Measurements from ENCODE around the gene CYTH3. TPM values are rescaled to one million over a fixed set of nuclear protein-coding genes. Genes with fewer than 3 reads are reported as not detected.

CYTH3 gene
- total and polyA plus RNA-seq, 2 of the 13 experiments (the other 11 are each of a cell fraction or from before 2014, with no cell fraction given), result 3.1 to 3.8 TPM

GRCh38 chr7:6238309-6238925, 34.0 kb downstream of the CYTH3 start (continued):
- TF ChIP-seq, protein P1, sequence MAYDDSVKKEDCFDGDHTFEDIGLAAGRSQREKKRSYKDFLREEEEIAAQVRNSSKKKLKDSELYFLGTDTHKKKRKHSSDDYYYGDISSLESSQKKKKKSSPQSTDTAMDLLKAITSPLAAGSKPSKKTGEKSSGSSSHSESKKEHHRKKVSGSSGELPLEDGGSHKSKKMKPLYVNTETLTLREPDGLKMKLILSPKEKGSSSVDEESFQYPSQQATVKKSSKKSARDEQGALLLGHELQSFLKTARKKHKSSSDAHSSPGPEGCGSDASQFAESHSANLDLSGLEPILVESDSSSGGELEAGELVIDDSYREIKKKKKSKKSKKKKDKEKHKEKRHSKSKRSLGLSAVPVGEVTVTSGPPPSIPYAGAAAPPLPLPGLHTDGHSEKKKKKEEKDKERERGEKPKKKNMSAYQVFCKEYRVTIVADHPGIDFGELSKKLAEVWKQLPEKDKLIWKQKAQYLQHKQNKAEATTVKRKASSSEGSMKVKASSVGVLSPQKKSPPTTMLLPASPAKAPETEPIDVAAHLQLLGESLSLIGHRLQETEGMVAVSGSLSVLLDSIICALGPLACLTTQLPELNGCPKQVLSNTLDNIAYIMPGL (CRISPR knock-in tag; IDR thresholded peaks at IDR 0.05; ENCODE audit: borderline replicate concordance in 1 of 2, low read depth in 1 of 2), result no peak
- TF ChIP-seq CREB1 (IDR thresholded peaks at IDR 0.05), result no peak
- TF ChIP-seq CREB1 (CRISPR knock-in tag; IDR thresholded peaks at IDR 0.05), result 0 out of 2 replicates have a peak, but pooled peaks have one; percentile 17
- TF ChIP-seq, protein P2, sequence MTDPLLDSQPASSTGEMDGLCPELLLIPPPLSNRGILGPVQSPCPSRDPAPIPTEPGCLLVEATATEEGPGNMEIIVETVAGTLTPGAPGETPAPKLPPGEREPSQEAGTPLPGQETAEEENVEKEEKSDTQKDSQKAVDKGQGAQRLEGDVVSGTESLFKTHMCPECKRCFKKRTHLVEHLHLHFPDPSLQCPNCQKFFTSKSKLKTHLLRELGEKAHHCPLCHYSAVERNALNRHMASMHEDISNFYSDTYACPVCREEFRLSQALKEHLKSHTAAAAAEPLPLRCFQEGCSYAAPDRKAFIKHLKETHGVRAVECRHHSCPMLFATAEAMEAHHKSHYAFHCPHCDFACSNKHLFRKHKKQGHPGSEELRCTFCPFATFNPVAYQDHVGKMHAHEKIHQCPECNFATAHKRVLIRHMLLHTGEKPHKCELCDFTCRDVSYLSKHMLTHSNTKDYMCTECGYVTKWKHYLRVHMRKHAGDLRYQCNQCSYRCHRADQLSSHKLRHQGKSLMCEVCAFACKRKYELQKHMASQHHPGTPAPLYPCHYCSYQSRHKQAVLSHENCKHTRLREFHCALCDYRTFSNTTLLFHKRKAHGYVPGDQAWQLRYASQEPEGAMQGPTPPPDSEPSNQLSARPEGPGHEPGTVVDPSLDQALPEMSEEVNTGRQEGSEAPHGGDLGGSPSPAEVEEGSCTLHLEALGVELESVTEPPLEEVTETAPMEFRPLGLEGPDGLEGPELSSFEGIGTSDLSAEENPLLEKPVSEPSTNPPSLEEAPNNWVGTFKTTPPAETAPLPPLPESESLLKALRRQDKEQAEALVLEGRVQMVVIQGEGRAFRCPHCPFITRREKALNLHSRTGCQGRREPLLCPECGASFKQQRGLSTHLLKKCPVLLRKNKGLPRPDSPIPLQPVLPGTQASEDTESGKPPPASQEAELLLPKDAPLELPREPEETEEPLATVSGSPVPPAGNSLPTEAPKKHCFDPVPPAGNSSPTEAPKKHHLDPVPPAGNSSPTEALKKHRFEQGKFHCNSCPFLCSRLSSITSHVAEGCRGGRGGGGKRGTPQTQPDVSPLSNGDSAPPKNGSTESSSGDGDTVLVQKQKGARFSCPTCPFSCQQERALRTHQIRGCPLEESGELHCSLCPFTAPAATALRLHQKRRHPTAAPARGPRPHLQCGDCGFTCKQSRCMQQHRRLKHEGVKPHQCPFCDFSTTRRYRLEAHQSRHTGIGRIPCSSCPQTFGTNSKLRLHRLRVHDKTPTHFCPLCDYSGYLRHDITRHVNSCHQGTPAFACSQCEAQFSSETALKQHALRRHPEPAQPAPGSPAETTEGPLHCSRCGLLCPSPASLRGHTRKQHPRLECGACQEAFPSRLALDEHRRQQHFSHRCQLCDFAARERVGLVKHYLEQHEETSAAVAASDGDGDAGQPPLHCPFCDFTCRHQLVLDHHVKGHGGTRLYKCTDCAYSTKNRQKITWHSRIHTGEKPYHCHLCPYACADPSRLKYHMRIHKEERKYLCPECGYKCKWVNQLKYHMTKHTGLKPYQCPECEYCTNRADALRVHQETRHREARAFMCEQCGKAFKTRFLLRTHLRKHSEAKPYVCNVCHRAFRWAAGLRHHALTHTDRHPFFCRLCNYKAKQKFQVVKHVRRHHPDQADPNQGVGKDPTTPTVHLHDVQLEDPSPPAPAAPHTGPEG (CRISPR knock-in tag; IDR thresholded peaks at IDR 0.05), result no peak
- TF ChIP-seq SETDB1 (CRISPR knock-in tag; IDR thresholded peaks at IDR 0.05; ENCODE audit: borderline replicate concordance), result no peak
- TF ChIP-seq SIN3A (IDR thresholded peaks at IDR 0.05; ENCODE audit: borderline replicate concordance, low read depth, low read length), result no peak
- TF ChIP-seq ZNF264 (CRISPR knock-in tag; IDR thresholded peaks at IDR 0.05), result no peak
- TF ChIP-seq NCOA2 (CRISPR knock-in tag; IDR thresholded peaks at IDR 0.05), result peak; percentile 85
- TF ChIP-seq PRPF4 (IDR thresholded peaks at IDR 0.05; ENCODE audit: low read depth, low read length, poor library complexity, severe bottlenecking), result no peak
- TF ChIP-seq, protein P3, sequence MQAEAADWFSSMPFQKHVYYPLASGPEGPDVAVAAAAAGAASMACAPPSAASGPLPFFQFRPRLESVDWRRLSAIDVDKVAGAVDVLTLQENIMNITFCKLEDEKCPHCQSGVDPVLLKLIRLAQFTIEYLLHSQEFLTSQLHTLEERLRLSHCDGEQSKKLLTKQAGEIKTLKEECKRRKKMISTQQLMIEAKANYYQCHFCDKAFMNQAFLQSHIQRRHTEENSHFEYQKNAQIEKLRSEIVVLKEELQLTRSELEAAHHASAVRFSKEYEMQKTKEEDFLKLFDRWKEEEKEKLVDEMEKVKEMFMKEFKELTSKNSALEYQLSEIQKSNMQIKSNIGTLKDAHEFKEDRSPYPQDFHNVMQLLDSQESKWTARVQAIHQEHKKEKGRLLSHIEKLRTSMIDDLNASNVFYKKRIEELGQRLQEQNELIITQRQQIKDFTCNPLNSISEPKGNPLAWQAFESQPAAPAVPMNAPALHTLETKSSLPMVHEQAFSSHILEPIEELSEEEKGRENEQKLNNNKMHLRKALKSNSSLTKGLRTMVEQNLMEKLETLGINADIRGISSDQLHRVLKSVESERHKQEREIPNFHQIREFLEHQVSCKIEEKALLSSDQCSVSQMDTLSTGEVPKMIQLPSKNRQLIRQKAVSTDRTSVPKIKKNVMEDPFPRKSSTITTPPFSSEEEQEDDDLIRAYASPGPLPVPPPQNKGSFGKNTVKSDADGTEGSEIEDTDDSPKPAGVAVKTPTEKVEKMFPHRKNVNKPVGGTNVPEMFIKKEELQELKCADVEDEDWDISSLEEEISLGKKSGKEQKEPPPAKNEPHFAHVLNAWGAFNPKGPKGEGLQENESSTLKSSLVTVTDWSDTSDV (CRISPR knock-in tag; IDR thresholded peaks at IDR 0.05), result no peak
- TF ChIP-seq YEATS4 (CRISPR knock-in tag; IDR thresholded peaks at IDR 0.05; ENCODE audit: borderline replicate concordance), result no peak
- no peak for TF ChIP-seq NPAS2 (CRISPR knock-in tag; IDR thresholded peaks at IDR 0.05; ENCODE audit: borderline replicate concordance)
- TF ChIP-seq ZNF496 (CRISPR knock-in tag; IDR thresholded peaks at IDR 0.05; ENCODE audit: insufficient replicate concordance), result no peak
- TF ChIP-seq, protein P4, sequence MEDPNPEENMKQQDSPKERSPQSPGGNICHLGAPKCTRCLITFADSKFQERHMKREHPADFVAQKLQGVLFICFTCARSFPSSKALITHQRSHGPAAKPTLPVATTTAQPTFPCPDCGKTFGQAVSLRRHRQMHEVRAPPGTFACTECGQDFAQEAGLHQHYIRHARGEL (CRISPR knock-in tag; IDR thresholded peaks at IDR 0.05), result no peak
- TF ChIP-seq ZNF83 (CRISPR knock-in tag; IDR thresholded peaks at IDR 0.05; ENCODE audit: borderline replicate concordance), result no peak
